Caco-2 (cell line): ENCODE results near the gene RAPGEF1. TPM values are rescaled to one million over a fixed set of nuclear protein-coding genes. Genes with fewer than 3 reads are reported as not detected.
"Not testable (repeated sequence)": the region's sequence is repeated elsewhere in the genome, so short reads cannot be mapped to it uniquely, and the experiment has no call there.

Experiments
- BruUV-seq: library from RNA; stranded (reverse); fragments of 400-500 nt; replicated peaks from 2 replicates; lab custom pipeline; 2021; lab: Mats Ljungman, UMichigan
- CTCF ChIA-PET: fragments of 300-600 bp; sonication (Branson Sonifier 250); formaldehyde crosslinking; loops from one replicate; lab custom pipeline; 2022; ENCODE audit warnings: antibody characterized with exemption; lab: Charles Lee
- POLR2A ChIA-PET: fragments of 300-600 bp; sonication (Branson Sonifier 250); formaldehyde crosslinking; loops from one replicate; lab custom pipeline; 2022; ENCODE audit warnings: antibody characterized with exemption; lab: Charles Lee
- DNase-seq, 2 experiments: peaks; one replicate each; pipeline versions ENCODE4 v3.0.0 to v3.0.0-alpha.2; 2020 to 2022
- H3K27me3 ChIP-seq: replicated peaks from 2 replicates; pipeline ENCODE4 v1.6.0; 2011; ENCODE audit warnings: low read length; ENCODE audit not compliant: control insufficient read depth, insufficient read depth
- H3K36me3 ChIP-seq: 2 replicates; pipeline ENCODE4 v1.5.1; 2011; ENCODE audit warnings: low read length; ENCODE audit not compliant: control insufficient read depth, insufficient read depth
- H3K4me1 ChIP-seq: fragments of 250-450 bp; sonication (Bioruptor Pico); 2 replicates; pipeline ENCODE4 v1.5.1; 2020; ENCODE audit warnings: mild to moderate bottlenecking
- H3K4me3 ChIP-seq: 2 replicates; pipeline ENCODE4 v1.5.1; 2011; ENCODE audit warnings: low read depth, mild to moderate bottlenecking, control low read depth, low read length
- H3K9me3 ChIP-seq: fragments of 250-450 bp; sonication (Bioruptor Pico); 2 replicates; pipeline ENCODE4 v1.5.1; 2020; ENCODE audit warnings: mild to moderate bottlenecking, moderate library complexity
- H3K27ac Mint-ChIP-seq: one replicate; pipeline ENCODE4 v1.8.0; 2022; ENCODE audit warnings: mixed read lengths; ENCODE audit not compliant: unreplicated experiment
- H3K27me3 Mint-ChIP-seq: one replicate; pipeline ENCODE4 v1.8.0; 2022; ENCODE audit warnings: mixed read lengths; ENCODE audit not compliant: insufficient read depth, unreplicated experiment
- H3K36me3 Mint-ChIP-seq: one replicate; pipeline ENCODE4 v1.8.0; 2022; ENCODE audit warnings: mild to moderate bottlenecking, mixed read lengths; ENCODE audit not compliant: insufficient read depth, unreplicated experiment
- H3K4me1 Mint-ChIP-seq: one replicate; pipeline ENCODE4 v1.8.0; 2022; ENCODE audit warnings: low read depth, mixed read lengths; ENCODE audit not compliant: unreplicated experiment
- H3K4me3 Mint-ChIP-seq: one replicate; pipeline ENCODE4 v1.8.0; 2022; ENCODE audit warnings: mild to moderate bottlenecking, moderate library complexity, mixed read lengths; ENCODE audit not compliant: unreplicated experiment
- H3K9me3 Mint-ChIP-seq: one replicate; pipeline ENCODE4 v1.8.0; 2022; ENCODE audit warnings: mixed read lengths; ENCODE audit not compliant: unreplicated experiment
- intact Hi-C: fragments of 100-400 bp; cut with micrococcal nuclease; formaldehyde crosslinking; loops from one replicate; pipeline ENCODE4 v1.10.0; 2022; ENCODE audit not compliant: unreplicated experiment
- total RNA-seq: library from RNA; stranded (reverse); gene quantifications from 2 replicates; pipeline ENCODE4 v1.2.3, GENCODE V29; 2022
- TF ChIP-seq, protein P1 (sequence below), 2 experiments: fragments of 200-600 bp in 1 of 2; IDR thresholded peaks; 1 replicate in 1 of 2; 2 replicates in 1 of 2; pipeline versions ENCODE4 v1.5.1 to v1.8.0; 2011 to 2022; ENCODE audit warnings: antibody characterized with exemption in 1 of 2, control low read depth in 1 of 2, inconsistent platforms in 1 of 2, low read depth in 1 of 2, low read length in 1 of 2, mild to moderate bottlenecking in 1 of 2, moderate library complexity in 1 of 2; ENCODE audit not compliant: insufficient read depth in 1 of 2, severe bottlenecking in 1 of 2, unreplicated experiment in 1 of 2

Gene RAPGEF1
- total RNA-seq, 1 experiment from 2014 or later: 75.4 TPM

DNA sequence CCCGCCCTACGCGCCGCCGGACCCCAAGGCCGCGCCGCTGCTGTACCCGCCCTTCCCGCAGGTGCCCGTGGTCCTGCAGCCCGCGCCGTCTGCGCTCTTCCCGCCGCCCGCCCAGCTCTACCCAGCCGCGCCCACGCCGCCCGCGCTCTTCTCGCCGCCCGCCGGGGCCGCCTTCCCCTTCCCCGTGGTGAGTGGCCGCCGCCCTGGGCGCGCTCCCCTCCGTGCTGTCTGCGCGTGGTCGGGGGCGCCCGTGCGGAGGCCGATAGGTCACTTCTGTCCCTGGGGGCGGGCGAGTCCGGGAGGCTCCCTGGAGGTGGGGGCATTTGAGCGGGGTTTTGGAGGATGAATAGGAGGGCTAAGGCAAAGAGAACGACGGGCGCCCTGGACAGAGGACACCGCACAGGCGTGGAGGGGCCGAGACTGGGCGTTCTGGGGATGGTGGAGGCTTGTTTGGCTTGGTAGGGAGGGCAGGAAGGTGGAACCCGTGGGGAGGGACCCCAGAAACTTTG is 185.0 kb downstream of the RAPGEF1 start:
- H3K4me1 Mint-ChIP-seq: peaks cover 7% of the 10 kb centered on the region
- H3K4me1 ChIP-seq: no peaks in the 10 kb centered on the region
- no peak overlapping the region for H3K27ac Mint-ChIP-seq
- H3K27me3 ChIP-seq: no peaks in the 10 kb centered on the region
- no peaks in the 10 kb centered on the region; the same call in none of the 2 replicates for H3K36me3 ChIP-seq
- no peak overlapping the region for H3K4me3 ChIP-seq
- no TSS peak for BruUV-seq
- peaks cover 2% of the 10 kb centered on the region for H3K36me3 Mint-ChIP-seq
- no peak overlapping the region for H3K4me3 Mint-ChIP-seq
- POLR2A ChIA-PET: no interaction called here
- TF ChIP-seq, protein P1, sequence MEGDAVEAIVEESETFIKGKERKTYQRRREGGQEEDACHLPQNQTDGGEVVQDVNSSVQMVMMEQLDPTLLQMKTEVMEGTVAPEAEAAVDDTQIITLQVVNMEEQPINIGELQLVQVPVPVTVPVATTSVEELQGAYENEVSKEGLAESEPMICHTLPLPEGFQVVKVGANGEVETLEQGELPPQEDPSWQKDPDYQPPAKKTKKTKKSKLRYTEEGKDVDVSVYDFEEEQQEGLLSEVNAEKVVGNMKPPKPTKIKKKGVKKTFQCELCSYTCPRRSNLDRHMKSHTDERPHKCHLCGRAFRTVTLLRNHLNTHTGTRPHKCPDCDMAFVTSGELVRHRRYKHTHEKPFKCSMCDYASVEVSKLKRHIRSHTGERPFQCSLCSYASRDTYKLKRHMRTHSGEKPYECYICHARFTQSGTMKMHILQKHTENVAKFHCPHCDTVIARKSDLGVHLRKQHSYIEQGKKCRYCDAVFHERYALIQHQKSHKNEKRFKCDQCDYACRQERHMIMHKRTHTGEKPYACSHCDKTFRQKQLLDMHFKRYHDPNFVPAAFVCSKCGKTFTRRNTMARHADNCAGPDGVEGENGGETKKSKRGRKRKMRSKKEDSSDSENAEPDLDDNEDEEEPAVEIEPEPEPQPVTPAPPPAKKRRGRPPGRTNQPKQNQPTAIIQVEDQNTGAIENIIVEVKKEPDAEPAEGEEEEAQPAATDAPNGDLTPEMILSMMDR (IDR thresholded peaks at IDR 0.05; ENCODE audit: insufficient read depth in 1 of 2, low read depth in 1 of 2, low read length in 1 of 2, severe bottlenecking in 1 of 2, unreplicated experiment in 1 of 2): no peak
- no peaks in the 10 kb centered on the region for H3K9me3 Mint-ChIP-seq
- intact Hi-C loops: no loop called here
- H3K9me3 ChIP-seq: no peaks in the 10 kb centered on the region
- H3K27me3 Mint-ChIP-seq: no peaks in the 10 kb centered on the region
- no peak for DNase-seq
- CTCF ChIA-PET: no interaction called here

DNA sequence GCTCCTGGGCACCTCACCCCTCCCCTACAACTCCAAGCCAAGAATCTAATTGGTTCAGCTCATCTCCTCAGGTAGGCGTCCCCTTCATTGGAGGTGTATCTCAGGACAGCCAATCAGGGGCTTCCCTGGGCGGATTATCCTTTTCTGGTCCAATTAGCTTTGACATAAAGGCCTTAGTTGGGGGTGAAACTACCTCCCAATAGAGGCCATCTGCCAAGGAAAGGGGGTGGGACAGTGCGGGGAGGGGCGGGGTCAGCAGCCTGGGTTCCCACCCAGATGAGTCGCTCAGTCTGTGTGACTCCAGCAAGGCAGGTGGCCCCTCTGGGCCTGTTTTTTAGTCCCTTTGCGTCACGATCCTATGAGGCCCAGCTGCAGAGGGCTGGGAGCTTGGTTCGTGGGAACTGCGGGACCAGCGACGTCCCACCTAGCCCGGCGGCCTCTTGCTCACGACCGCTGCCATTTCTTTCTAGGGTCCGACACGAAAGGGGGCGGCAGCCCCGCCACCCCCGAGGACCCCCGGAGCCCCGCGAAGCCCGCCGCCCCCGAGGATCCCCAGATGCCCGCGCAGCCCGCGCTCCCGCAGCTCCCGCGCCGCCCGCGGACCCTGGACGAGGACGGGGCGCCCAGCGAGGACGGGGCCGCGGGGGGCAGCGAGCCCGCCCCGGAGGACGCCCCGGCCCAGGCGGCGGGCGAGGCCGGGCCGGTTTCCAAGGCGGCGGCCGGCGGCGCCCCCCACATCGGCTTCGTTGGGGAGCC is 185.6 kb downstream of the RAPGEF1 start:
- CTCF ChIA-PET: no interaction called here
- no peaks in the 10 kb centered on the region; the same call in none of the 2 replicates for H3K36me3 ChIP-seq
- Mint-ChIP-seq H3K27ac (no peak overlapping the region), H3K36me3 (peaks cover 7% of the 10 kb centered on the region), H3K4me3 (no peak overlapping the region), H3K9me3 (no peaks in the 10 kb centered on the region), H3K27me3 (no peaks in the 10 kb centered on the region), H3K4me1 (peaks cover 7% of the 10 kb centered on the region)
- BruUV-seq: no TSS peak
- DNase-seq: no peak
- H3K9me3 ChIP-seq: no peaks in the 10 kb centered on the region
- POLR2A ChIA-PET: no interaction called here
- intact Hi-C loops: no loop called here
- TF ChIP-seq, protein P1 (IDR thresholded peaks at IDR 0.05; ENCODE audit: insufficient read depth in 1 of 2, low read depth in 1 of 2, low read length in 1 of 2, severe bottlenecking in 1 of 2, unreplicated experiment in 1 of 2): no peak
- H3K4me3 ChIP-seq: no peak overlapping the region
- H3K4me1 ChIP-seq: no peaks in the 10 kb centered on the region
- no peaks in the 10 kb centered on the region for H3K27me3 ChIP-seq

DNA sequence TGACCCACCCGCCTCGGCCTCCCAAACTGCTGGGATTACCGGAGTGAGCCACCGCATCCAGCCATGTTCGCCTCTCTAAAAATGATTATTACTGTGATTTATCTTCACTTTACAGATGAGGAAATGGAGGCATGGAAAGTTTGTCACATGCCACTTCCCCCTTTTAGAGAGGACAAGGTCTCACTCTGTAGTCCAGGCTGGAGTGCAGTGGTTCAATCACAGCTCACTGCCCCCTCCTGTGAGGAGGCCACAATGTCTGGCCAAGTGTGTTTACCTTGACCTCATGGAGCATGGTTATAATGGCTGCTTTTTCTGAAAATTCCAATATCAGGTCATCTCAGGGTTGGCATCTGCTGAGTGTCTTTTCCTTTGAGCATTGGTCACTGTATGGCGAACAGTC is 187.8 kb downstream of the RAPGEF1 start:
- Mint-ChIP-seq H3K4me3 (no peak overlapping the region), H3K9me3 (no peaks in the 10 kb centered on the region), H3K36me3 (peaks cover 7% of the 10 kb centered on the region), H3K27me3 (peaks cover 4% of the 10 kb centered on the region), H3K4me1 (peaks cover 28% of the 10 kb centered on the region), H3K27ac (no peak overlapping the region)
- Histone ChIP-seq H3K27me3 (no peaks in the 10 kb centered on the region), H3K4me3 (no peak overlapping the region), H3K9me3 (no peaks in the 10 kb centered on the region), H3K36me3 (no peaks in the 10 kb centered on the region; the same call in none of the 2 replicates), H3K4me1 (no peaks in the 10 kb centered on the region)
- intact Hi-C loops: no loop called here
- TF ChIP-seq, protein P1 (IDR thresholded peaks at IDR 0.05; ENCODE audit: insufficient read depth in 1 of 2, low read depth in 1 of 2, low read length in 1 of 2, severe bottlenecking in 1 of 2, unreplicated experiment in 1 of 2): no peak
- ChIA-PET CTCF (interaction anchor here (0.5 kb wide), 1 partner anchor 8 kb away, joined by 7 read pairs; no protein-coding TSS in a partner anchor), POLR2A (no interaction called here)
- no peak for DNase-seq
- no TSS peak for BruUV-seq

DNA sequence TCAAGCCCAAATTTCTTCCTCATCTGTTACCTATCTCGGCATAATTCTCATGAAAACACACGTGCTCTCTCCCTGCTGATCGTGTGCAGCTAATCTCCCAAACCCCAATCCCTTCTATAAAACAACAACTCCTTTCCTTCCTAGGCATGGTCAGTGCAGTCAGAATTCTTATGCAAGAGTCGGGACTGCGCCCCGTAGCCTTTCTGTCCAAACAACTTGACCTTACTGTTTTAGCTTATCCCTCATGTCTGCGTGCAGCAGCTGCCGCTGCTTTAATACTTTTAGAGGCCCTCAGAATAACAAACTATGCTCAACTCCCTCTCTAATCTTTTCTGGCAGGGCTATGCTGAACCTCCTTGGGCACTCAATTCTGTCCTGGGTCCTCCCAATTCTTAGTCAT is 189.4 kb downstream of the RAPGEF1 start:
- H3K4me3 ChIP-seq, H3K27ac Mint-ChIP-seq, H3K9me3 Mint-ChIP-seq, H3K4me3 Mint-ChIP-seq, CTCF ChIA-PET, H3K36me3 ChIP-seq, H3K27me3 Mint-ChIP-seq, H3K36me3 Mint-ChIP-seq, BruUV-seq, H3K9me3 ChIP-seq, H3K4me1 ChIP-seq, POLR2A ChIA-PET, intact Hi-C loops, H3K27me3 ChIP-seq, DNase-seq: not testable (repeated sequence)
- H3K4me1 Mint-ChIP-seq: peaks cover 28% of the 10 kb centered on the region

DNA sequence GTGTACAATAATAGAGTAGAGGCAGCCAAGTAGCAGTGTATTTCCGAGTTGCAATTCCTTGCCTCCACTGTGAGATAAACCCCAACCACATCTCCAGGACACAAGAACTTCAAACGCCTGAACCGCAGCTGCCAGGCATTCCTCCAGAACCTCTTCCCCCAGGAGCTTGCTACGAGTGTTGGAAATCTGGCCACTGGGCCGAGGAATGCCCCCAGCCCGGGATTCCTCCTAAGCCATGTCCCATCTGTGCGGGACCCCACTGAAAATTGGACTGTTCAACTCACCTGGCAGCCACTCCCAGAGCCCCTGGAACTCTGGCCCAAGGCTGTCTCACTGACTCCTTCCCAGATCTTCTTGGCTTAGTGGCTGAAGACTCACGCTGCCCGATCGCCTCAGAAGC is 190.7 kb downstream of the RAPGEF1 start:
- H3K27ac Mint-ChIP-seq, H3K4me3 ChIP-seq, intact Hi-C loops, BruUV-seq, DNase-seq, H3K4me1 ChIP-seq, POLR2A ChIA-PET, H3K27me3 ChIP-seq, H3K27me3 Mint-ChIP-seq, H3K9me3 ChIP-seq, H3K9me3 Mint-ChIP-seq, H3K36me3 ChIP-seq, H3K4me3 Mint-ChIP-seq, CTCF ChIA-PET: not testable (repeated sequence)
- Mint-ChIP-seq H3K36me3 (peaks cover 12% of the 10 kb centered on the region), H3K4me1 (peaks cover 28% of the 10 kb centered on the region)
